HepG2 (cell line): ENCODE data around the gene FAM50A. TPM values are rescaled to one million over a fixed set of nuclear protein-coding genes. Genes with fewer than 3 reads are reported as not detected.

Experiments
- CREM ChIP-seq, 2 experiments: sonication (generic) in 1 of 2; formaldehyde crosslinking in 1 of 2; IDR thresholded peaks; 2 replicates each; pipeline versions ENCODE4 v1.4.0 to v1.6.1; 2016 to 2020; ENCODE audit warnings: antibody characterized with exemption in 1 of 2, mild to moderate bottlenecking in 1 of 2, missing genetic modification reagents in 1 of 2
- EP300 ChIP-seq, 3 experiments: sonication (generic) in 1 of 3; formaldehyde crosslinking in 1 of 3; IDR thresholded peaks; 2 replicates each; pipeline versions ENCODE4 v1.5.1 to v1.6.1; 2011 to 2020; ENCODE audit warnings: low read depth in 2 of 3, low read length in 2 of 3, borderline replicate concordance in 1 of 3, improper control_type of control experiment in 1 of 3, mild to moderate bottlenecking in 1 of 3, missing genetic modification reagents in 1 of 3, moderate library complexity in 1 of 3
- ETV5 ChIP-seq: IDR thresholded peaks from 2 replicates; pipeline ENCODE4 v1.6.1; 2018; ENCODE audit warnings: missing biosample characterization, missing genetic modification reagents, inconsistent platforms, borderline replicate concordance
- HMG20A ChIP-seq: IDR thresholded peaks from 2 replicates; pipeline ENCODE4 v1.6.1; 2016; ENCODE audit warnings: borderline replicate concordance
- KDM4B ChIP-seq: sonication (generic); formaldehyde crosslinking; IDR thresholded peaks from 2 replicates; pipeline ENCODE4 v1.4.0; 2020; ENCODE audit warnings: missing genetic modification reagents
- KLF12 ChIP-seq: sonication (generic); formaldehyde crosslinking; IDR thresholded peaks from 2 replicates; pipeline ENCODE4 v1.4.0; 2020; ENCODE audit warnings: missing genetic modification reagents, borderline replicate concordance
- MIXL1 ChIP-seq: IDR thresholded peaks from 2 replicates; pipeline ENCODE4 v1.6.1; 2016
- MTA3 ChIP-seq: sonication (generic); formaldehyde crosslinking; IDR thresholded peaks from 2 replicates; pipeline ENCODE4 v1.4.0; 2020; ENCODE audit warnings: missing genetic modification reagents
- REPIN1 ChIP-seq: sonication (generic); formaldehyde crosslinking; IDR thresholded peaks from 2 replicates; pipeline ENCODE4 v1.8.0; 2022; ENCODE audit warnings: missing genetic modification reagents, low read depth, mild to moderate bottlenecking, borderline replicate concordance
- RORA ChIP-seq: sonication (generic); formaldehyde crosslinking; IDR thresholded peaks from 2 replicates; pipeline ENCODE4 v1.5.0; 2020; ENCODE audit warnings: mild to moderate bottlenecking, missing genetic modification reagents, moderate library complexity
- TAF15 ChIP-seq: fragments of 200-400 bp; formaldehyde crosslinking; IDR thresholded peaks from one replicate; pipeline ENCODE4 v1.6.1; 2018; ENCODE audit warnings: mild to moderate bottlenecking, low read depth, low read length; ENCODE audit not compliant: poor library complexity, severe bottlenecking
- TOPORS ChIP-seq: sonication (generic); formaldehyde crosslinking; IDR thresholded peaks from 2 replicates; pipeline ENCODE4 v1.8.0; 2023; ENCODE audit warnings: mild to moderate bottlenecking, missing genetic modification reagents
- ZBTB1 ChIP-seq: sonication (generic); formaldehyde crosslinking; IDR thresholded peaks from 2 replicates; pipeline ENCODE4 v1.4.0; 2020; ENCODE audit warnings: missing genetic modification reagents, borderline replicate concordance
- ZNF234 ChIP-seq: sonication (generic); formaldehyde crosslinking; conservative IDR thresholded peaks from 2 replicates; pipeline ENCODE4 v1.5.1; 2020; ENCODE audit warnings: mild to moderate bottlenecking, missing genetic modification reagents
- ZNF331 ChIP-seq: sonication (generic); formaldehyde crosslinking; IDR thresholded peaks from 2 replicates; pipeline ENCODE4 v1.4.0; 2020; ENCODE audit warnings: missing genetic modification reagents
- ZNF501 ChIP-seq: sonication (generic); formaldehyde crosslinking; IDR thresholded peaks from 2 replicates; pipeline ENCODE4 v1.5.1; 2020; ENCODE audit warnings: mild to moderate bottlenecking, moderate library complexity, missing genetic modification reagents
- ZNF564 ChIP-seq: sonication (generic); formaldehyde crosslinking; IDR thresholded peaks from 2 replicates; pipeline ENCODE4 v1.8.1; 2023; ENCODE audit warnings: mild to moderate bottlenecking, missing genetic modification reagents
- ZNF572 ChIP-seq: sonication (generic); formaldehyde crosslinking; IDR thresholded peaks from 2 replicates; pipeline ENCODE4 v1.5.1; 2020; ENCODE audit warnings: mild to moderate bottlenecking, missing genetic modification reagents
- polyA plus RNA-seq, 8 experiments: library from polyadenylated mRNA; depleted of rRNA in 3 of 8; stranded (reverse) in 7 of 8; unstranded in 1 of 8; fragments of >200 nt; fragmentation: Illumina TruSeq in 4 of 8; extraction: Trizol in 4 of 8; gene quantifications; 2 replicates each; pipeline versions ENCODE4 v1.2.1 to v1.2.3, GENCODE V29; 2011 to 2016; ENCODE audit warnings: low read depth in 4 of 8, missing spikeins in 1 of 8, mixed read lengths in 1 of 8; ENCODE audit not compliant: insufficient read depth in 1 of 8
- total RNA-seq, 5 experiments: library from RNA; depleted of rRNA; stranded (reverse); fragments of >200 nt; fragmentation: Illumina TruSeq; extraction: Trizol; gene quantifications; 2 replicates each; pipeline ENCODE4 v1.2.3, GENCODE V29; 2016; ENCODE audit warnings: low read depth in 1 of 5
- TF ChIP-seq, protein P1 (sequence below): sonication (generic); formaldehyde crosslinking; IDR thresholded peaks from 2 replicates; pipeline ENCODE4 v1.4.0; 2020; ENCODE audit warnings: missing genetic modification reagents, borderline replicate concordance
- TF ChIP-seq, protein P2 (sequence below): sonication (generic); formaldehyde crosslinking; IDR thresholded peaks from 2 replicates; pipeline ENCODE4 v1.9.0; 2021; ENCODE audit warnings: missing genetic modification reagents, borderline replicate concordance
- TF ChIP-seq, protein P3 (sequence below): sonication (generic); formaldehyde crosslinking; IDR thresholded peaks from 2 replicates; pipeline ENCODE4 v1.4.0; 2020; ENCODE audit warnings: missing genetic modification reagents
- TF ChIP-seq, protein P4 (sequence below): sonication (generic); formaldehyde crosslinking; IDR thresholded peaks from 2 replicates; pipeline ENCODE4 v1.8.1; 2023; ENCODE audit warnings: mild to moderate bottlenecking, missing genetic modification reagents, borderline replicate concordance

FAM50A gene
- total and polyA plus RNA-seq, 2 of the 13 experiments (the other 11 are each of a cell fraction or from before 2014, with no cell fraction given): 30.7 to 40.7 TPM

DNA sequence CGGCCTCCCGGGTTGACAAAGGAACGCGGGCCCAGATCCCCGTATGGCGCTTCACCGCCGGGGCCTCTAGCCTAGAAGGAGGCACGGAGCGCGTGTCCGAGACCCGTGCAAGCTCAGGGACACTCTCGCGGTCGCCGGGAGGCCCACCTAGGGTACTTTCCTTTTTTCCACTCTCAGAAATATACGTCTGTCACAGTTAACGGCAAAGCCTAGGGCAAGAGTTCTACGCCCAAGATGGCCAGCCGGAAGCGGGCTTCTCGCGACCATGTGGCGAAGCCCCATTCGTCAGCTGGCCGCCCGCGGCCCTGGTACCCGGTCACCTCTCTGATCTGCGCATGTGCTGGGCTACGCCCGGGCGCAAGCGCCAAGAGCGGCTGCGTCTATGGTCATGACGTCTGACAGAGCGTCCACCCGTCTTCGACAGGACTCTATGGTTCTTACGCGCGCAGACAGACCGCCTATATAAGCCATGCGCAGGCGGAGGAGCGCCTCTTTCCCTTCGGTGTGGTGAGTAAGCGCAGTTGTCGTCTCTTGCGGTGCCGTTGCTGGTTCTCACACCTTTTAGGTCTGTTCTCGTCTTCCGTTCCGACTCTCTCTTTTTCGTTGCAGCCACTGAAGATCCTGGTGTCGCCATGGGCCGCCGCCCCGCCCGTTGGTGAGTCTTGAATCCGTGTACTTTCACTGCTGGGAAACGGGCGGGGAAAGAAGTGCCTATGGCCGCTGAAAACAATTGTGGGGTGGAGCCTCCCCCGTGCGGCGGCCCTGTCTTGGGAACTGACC lies 45.9 kb upstream of the FAM50A start, which contains the start of gene RPL10 (continued):
- TF ChIP-seq TAF15 (no peak), ZNF331 (CRISPR knock-in tag) (peak; percentile 73), EP300 (IDR thresholded peaks at IDR 0.05; ENCODE audit: low read depth in 2 of 2, low read length in 2 of 2) (no peak), EP300 (CRISPR knock-in tag; IDR thresholded peaks at IDR 0.05; ENCODE audit: borderline replicate concordance) (no peak), ZNF564 (CRISPR knock-in tag) (no peak; the same call in 1 of the 2 replicates), ZBTB1 (CRISPR knock-in tag) (no peak), REPIN1 (CRISPR knock-in tag) (no peak), MIXL1 (no peak), KLF12 (CRISPR knock-in tag) (peak; percentile 60; the same call in 1 of the 2 replicates), ZNF501 (CRISPR knock-in tag) (peak; percentile 42; the same call in 1 of the 2 replicates), CREM (IDR thresholded peaks at IDR 0.05) (peak; percentile 80), CREM (CRISPR knock-in tag; IDR thresholded peaks at IDR 0.05) (no peak), MTA3 (CRISPR knock-in tag) (no peak), KDM4B (CRISPR knock-in tag) (no peak), ZNF572 (CRISPR knock-in tag) (0 out of 2 replicates have a peak, but pooled peaks have one; percentile 56), ZNF234 (CRISPR knock-in tag) (no peak), HMG20A (CRISPR knock-in tag) (no peak), RORA (no peak), TOPORS (CRISPR knock-in tag) (no peak), ETV5 (peak; percentile 73; the same call in 1 of the 2 replicates)
- TF ChIP-seq, protein P1, sequence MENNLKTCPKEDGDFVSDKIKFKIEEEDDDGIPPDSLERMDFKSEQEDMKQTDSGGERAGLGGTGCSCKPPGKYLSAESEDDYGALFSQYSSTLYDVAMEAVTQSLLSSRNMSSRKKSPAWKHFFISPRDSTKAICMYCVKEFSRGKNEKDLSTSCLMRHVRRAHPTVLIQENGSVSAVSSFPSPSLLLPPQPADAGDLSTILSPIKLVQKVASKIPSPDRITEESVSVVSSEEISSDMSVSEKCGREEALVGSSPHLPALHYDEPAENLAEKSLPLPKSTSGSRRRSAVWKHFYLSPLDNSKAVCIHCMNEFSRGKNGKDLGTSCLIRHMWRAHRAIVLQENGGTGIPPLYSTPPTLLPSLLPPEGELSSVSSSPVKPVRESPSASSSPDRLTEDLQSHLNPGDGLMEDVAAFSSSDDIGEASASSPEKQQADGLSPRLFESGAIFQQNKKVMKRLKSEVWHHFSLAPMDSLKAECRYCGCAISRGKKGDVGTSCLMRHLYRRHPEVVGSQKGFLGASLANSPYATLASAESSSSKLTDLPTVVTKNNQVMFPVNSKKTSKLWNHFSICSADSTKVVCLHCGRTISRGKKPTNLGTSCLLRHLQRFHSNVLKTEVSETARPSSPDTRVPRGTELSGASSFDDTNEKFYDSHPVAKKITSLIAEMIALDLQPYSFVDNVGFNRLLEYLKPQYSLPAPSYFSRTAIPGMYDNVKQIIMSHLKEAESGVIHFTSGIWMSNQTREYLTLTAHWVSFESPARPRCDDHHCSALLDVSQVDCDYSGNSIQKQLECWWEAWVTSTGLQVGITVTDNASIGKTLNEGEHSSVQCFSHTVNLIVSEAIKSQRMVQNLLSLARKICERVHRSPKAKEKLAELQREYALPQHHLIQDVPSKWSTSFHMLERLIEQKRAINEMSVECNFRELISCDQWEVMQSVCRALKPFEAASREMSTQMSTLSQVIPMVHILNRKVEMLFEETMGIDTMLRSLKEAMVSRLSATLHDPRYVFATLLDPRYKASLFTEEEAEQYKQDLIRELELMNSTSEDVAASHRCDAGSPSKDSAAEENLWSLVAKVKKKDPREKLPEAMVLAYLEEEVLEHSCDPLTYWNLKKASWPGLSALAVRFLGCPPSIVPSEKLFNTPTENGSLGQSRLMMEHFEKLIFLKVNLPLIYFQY (CRISPR knock-in tag): no peak
- TF ChIP-seq, protein P2, sequence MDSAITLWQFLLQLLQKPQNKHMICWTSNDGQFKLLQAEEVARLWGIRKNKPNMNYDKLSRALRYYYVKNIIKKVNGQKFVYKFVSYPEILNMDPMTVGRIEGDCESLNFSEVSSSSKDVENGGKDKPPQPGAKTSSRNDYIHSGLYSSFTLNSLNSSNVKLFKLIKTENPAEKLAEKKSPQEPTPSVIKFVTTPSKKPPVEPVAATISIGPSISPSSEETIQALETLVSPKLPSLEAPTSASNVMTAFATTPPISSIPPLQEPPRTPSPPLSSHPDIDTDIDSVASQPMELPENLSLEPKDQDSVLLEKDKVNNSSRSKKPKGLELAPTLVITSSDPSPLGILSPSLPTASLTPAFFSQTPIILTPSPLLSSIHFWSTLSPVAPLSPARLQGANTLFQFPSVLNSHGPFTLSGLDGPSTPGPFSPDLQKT (CRISPR knock-in tag): no peak
- TF ChIP-seq, protein P3, sequence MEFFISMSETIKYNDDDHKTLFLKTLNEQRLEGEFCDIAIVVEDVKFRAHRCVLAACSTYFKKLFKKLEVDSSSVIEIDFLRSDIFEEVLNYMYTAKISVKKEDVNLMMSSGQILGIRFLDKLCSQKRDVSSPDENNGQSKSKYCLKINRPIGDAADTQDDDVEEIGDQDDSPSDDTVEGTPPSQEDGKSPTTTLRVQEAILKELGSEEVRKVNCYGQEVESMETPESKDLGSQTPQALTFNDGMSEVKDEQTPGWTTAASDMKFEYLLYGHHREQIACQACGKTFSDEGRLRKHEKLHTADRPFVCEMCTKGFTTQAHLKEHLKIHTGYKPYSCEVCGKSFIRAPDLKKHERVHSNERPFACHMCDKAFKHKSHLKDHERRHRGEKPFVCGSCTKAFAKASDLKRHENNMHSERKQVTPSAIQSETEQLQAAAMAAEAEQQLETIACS (CRISPR knock-in tag): peak; percentile 9; the same call in 1 of the 2 replicates
- TF ChIP-seq, protein P4, sequence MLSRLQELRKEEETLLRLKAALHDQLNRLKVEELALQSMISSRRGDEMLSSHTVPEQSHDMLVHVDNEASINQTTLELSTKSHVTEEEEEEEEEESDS (CRISPR knock-in tag): 0 out of 2 replicates have a peak, but pooled peaks have one; percentile 57
